HG02884 (cell line): ENCODE results near the gene OR10H1.
"Not testable (repeated sequence)": the region's sequence is repeated elsewhere in the genome, so short reads cannot be mapped to it uniquely, and the experiment has no call there.

Experiments
- ATAC-seq: cut with Tn5 transposase; IDR thresholded peaks from one replicate; pipeline ENCODE4 v1.9.1; 2021; ENCODE audit warnings: mild to moderate bottlenecking, moderate library complexity; ENCODE audit not compliant: unreplicated experiment

OR10H1 gene

GRCh38 chr19:15829306-15829698, 13.8 kb upstream of the OR10H1 start:
- no peak for ATAC-seq

GRCh38 chr19:15828611-15829305, 13.3 kb upstream of the OR10H1 start:
- ATAC-seq, result not testable (repeated sequence)

DNA sequence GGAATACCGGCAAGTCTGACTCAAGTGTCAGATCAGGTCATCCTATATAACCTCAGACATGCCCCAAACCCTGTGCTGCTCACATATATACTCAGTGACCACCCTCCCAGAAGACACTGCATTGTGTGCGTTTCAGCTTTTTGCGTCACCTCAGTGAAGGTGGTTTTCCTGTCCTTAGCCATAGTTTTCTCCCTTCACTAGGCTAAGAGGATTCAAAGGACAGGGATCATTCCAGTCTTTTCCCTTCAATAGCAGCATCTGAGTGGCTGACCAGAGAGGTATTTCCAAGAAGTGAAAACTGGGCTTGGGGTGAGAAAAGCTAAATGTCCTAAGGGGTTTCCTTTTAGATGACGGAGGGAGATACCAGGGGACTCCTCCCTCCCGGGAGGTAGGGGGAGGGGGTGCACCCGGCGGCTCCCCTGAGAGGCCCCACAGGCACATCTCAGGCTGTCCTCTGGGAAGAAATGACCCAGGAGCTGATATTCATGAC, 12.7 kb upstream of the OR10H1 start:
- ATAC-seq, result no peak

DNA sequence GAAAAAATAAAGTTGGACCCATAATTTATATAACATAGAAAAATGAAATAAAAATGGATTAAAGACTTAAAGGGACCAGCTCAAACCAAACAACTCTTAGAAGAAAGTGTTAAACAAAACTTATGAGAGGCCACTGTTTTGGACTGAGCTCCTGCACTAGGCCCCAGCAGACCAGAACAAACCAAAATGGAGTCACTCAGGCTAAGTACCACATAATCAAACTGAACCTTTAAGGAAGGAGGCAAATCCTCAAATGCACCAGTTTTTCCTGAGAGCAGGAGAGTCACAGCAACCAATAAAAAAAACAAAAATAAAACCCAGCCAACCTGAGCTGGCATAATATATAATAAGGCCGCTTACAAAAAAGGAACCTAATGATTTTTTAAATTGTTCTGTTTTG, 10.3 kb upstream of the OR10H1 start:
- ATAC-seq, result no peak

DNA sequence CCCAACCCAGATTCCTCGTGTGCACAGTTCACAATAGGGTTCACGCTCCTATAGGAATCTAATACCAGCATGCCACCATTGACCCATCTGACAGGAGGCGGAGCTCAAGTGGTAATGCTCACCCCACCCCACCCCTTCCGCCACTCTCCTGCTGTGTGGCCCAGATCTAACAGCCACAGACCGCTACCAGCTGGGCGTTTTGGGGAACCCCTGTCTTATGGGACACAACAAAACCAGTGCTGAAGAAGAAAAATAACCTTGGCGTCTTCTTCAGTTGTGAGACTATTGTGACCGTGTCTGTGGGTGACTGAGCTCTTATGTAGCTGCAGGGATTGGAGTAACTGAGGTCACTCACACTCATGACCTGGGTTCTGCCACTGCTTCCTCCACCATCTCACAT, 5.2 kb upstream of the OR10H1 start:
- ATAC-seq, result no peak

GRCh38 chr19:15813916-15814315, 1.5 kb downstream of the OR10H1 start:
- ATAC-seq, result no peak

DNA sequence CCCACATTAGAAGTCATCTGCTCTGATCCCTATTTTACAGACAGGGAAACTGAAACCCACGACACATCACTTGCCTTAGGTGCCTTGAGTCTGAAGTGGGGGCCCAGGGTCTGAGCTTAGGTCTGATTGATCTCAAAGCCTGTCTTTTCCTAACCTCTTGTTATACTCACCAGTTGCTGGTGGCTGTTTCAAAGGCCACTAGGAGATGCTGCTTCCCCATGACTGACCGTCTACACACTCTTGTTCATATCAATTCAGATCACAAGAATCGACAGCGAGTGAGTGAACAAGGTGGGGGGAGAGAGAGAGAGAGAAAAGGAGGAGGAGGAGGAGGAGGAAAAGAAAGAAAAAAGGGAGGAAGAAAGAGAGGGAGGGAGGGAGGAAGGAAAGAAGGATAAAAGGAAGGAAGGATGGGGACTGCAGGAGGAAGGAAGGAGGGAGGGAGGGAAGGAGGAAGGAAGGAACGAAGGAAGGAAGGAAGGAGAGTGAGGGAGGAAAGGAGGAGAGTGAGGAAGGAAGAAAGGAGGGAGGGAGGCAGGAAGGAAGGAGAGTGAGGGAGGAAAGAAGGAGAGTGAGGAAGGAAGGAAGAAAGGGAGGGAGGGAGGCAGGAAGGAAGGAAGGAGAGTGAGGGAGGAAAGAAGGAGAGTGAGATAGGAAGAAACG, 3.3 kb downstream of the OR10H1 start:
- ATAC-seq, result no peak

- ATAC-seq, result no peak
Measured at GRCh38 chr19:15811476-15811875, 4.0 kb downstream of the OR10H1 start.

- ATAC-seq, result no peak
Measured at GRCh38 chr19:15810335-15810734, 5.1 kb downstream of the OR10H1 start.

GRCh38 chr19:15794279-15794678, 21.2 kb downstream of the OR10H1 start:
- ATAC-seq, result not testable (repeated sequence)

- ATAC-seq, result no peak
Measured at GRCh38 chr19:15790096-15790495, 25.4 kb downstream of the OR10H1 start.

DNA sequence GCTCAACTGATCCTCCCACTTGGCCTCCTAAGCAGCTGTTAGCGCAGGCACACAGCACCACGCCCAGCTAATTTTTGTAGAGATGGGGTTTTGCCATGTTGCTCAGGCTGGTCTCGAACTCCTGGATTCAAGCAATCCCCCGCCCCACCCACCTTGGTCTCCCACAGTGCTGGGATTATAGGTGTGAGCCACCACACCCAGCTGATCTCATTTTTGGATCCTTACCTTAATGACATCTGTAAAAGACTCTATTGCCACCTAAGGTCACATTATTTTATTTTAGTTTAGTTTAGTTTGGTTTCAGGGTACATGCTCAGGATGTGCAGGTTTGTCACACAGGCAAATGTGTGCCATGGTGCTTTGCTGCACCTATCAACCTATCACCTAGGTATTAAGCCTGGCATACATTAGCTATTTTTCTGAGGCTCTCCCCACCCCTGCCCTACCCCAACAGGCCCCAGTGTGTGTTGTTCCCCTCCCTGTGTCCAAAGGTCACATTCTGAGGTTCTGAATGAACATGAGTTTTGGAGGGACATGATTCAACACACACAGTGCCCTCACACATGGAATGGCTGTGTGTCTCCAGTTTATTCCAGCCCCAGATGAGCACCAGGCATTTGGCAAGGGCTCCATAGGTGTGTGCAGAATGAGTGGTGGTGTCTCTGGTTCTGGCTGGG, 26.7 kb downstream of the OR10H1 start:
- no peak for ATAC-seq

DNA sequence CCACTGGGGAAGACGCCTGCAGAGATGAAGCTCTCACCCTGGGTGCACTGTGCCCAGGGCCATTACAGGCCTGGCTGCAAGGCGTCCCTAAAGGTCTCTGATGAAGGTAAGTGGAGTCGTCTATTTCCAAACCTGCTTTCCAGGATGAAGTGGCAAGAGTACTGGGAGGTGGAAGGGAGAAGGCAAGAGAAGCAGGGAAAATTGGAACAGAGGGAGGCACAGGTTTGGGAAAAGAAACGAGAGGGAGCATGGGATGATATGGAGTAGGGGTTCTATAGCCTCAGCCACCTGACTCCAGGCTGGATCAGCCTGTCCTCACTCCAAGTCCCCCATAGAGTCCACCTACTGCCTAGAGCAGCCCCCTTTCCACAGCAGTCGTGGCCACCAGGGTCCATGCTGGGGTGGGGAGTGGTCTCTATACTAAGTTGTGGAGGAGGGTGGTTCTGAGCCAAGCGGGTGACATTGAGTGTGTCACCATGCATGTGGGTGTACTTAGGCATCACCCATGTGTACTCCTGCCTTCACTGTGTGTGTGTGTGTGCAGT, 27.8 kb downstream of the OR10H1 start, which contains the start of gene OR10H5:
Gene OR10H5, plus strand, starts transcription at position 51 of the 545 bp plus-strand sequence. CDS start 6,388 bp downstream, outside the sequence.
- ATAC-seq, result no peak

- not testable (repeated sequence) for ATAC-seq
Measured at GRCh38 chr19:15782896-15783295, 32.6 kb downstream of the OR10H1 start.

- ATAC-seq, result no peak
Measured at GRCh38 chr19:15782211-15782610, 33.3 kb downstream of the OR10H1 start.

GRCh38 chr19:15781661-15782060, 33.8 kb downstream of the OR10H1 start:
- ATAC-seq, result no peak

GRCh38 chr19:15780610-15781418, 34.6 kb downstream of the OR10H1 start:
- no peak for ATAC-seq

DNA sequence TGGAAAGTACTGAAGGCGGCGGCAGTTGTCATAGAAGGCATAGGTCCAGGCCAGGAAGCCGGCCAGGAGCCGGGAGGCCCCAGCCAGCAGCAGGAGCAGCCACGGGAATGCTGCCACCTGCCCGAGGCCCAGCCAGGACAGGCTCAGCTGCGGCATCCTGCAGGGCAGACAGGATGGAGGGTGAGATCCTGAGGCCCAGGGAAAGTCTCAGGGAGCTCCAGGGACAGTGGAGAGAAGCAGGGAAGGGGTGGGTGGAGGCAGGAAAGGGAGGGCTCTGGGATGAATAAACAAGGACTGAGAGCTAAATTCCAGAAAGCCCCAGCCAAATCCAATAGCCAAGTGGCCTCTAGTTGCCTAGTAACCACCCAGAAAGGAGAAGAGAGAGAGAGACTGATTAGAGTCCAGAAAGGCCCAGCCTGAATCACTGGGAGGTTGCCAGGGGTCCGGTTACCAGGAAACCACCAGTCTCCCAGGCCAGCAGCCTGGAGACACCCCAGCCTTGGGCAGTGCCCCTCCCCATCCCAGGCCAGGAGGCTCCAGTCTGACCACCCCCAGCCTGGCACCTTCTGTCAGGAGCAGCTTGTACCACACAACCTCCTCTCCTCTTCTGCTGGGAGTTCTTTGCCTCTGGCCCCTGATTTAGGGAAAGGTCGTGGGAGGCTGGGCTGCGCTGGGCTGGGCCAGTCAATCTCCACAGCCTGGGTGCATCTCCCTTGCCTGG, 35.5 kb downstream of the OR10H1 start:
- ATAC-seq, result no peak

DNA sequence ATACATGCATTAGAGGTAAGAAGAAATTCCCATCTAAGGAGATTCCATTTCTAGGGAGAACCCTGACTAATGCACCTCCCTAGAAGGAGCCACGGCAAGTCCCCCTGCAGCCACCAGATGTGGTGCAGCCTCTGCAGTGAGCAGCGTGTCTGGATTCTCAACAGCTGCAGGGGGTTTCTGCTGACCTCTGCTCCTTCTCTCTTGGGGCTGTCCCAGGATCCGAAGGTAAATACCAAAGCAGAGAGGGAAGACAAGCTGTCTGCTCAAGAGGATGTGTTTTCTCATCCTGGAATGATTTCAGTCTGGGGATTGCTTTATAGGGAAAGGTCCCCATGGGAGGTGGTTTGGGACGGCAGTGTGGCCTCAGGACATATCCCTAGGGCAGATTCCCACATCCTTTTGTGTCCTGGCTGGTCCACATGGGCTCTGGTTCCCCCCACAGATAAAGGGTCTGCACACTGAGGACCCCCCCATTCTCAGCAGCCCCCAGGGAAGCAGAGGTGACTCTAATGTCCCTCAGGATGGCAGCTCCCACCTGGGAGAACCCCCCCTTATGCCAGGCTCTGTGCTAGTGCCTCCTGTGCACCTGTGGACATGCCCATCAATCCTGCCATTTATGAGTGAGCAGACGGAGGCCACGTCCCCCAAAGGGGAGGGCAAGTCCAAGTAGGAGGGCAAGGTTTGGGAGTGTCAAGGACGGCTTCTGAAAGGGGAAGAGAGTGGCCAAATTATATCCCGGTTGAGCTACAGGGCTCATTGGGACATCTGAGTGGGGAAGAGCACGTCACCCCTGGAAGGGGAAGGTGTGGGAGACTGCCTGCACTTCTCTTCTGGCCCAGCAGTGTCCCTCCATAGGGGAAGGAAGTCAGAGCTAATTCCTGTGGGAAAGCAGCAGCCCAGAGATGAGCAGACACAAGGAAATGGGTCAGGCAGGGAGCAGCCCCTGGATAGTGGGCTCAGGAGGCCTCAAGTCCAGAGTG, 38.2 kb downstream of the OR10H1 start:
- no peak for ATAC-seq
